Gastroesophageal sphincter (tissue), 4 donors: ENCODE measurements around the gene MAPK8. TPM values are rescaled to one million over a fixed set of nuclear protein-coding genes. Genes with fewer than 3 reads are reported as not detected.

Source experiments
- ATAC-seq: fragments of 150-250 bp; one replicate; pipeline ENCODE4 v1.9.1; 2016; ENCODE audit warnings: mild to moderate bottlenecking, moderate library complexity
- H3K27ac ChIP-seq, 4 donors: fragments of 200-600 bp; sonication (generic) in 3 of 4; 1 replicate in 3 of 4; 2 replicates in 1 of 4; pipeline ENCODE4 v1.5.1; 2016 to 2019
- H3K27me3 ChIP-seq: fragments of 200-600 bp; sonication (generic); one replicate; pipeline ENCODE4 v1.5.1; 2019
- H3K36me3 ChIP-seq, 2 donors: fragments of 200-600 bp; sonication (generic); one replicate each; pipeline ENCODE4 v1.5.1; 2019; ENCODE audit warnings: control low read depth in 1 of 2
- H3K4me1 ChIP-seq, 3 donors: fragments of 200-600 bp; sonication (generic); 1 replicate in 2 of 3; 2 replicates in 1 of 3; pipeline ENCODE4 v1.5.1; 2016 to 2019; ENCODE audit warnings: control low read depth in 2 of 3
- H3K4me3 ChIP-seq, 2 donors: fragments of 200-600 bp; sonication (generic); one replicate each; pipeline ENCODE4 v1.5.1; 2019; ENCODE audit warnings: mild to moderate bottlenecking in 1 of 2, moderate library complexity in 1 of 2
- H3K9me3 ChIP-seq, 3 donors: fragments of 200-600 bp; sonication (generic); one replicate each; pipeline ENCODE4 v1.5.1; 2017 to 2019; ENCODE audit warnings: control low read depth in 2 of 3
- EP300 ChIP-seq: sonication (generic); formaldehyde crosslinking; IDR thresholded peaks from one replicate; pipeline ENCODE4 v1.6.1; 2017; ENCODE audit warnings: antibody characterized with exemption, mild to moderate bottlenecking
- POLR2A ChIP-seq, 2 donors: fragments of 450-650 bp; IDR thresholded peaks; one replicate each; pipeline ENCODE4 v1.6.1; 2017; ENCODE audit warnings: antibody characterized with exemption in 2 of 2, mild to moderate bottlenecking in 2 of 2, moderate library complexity in 1 of 2
- POLR2AphosphoS5 ChIP-seq: sonication (generic); formaldehyde crosslinking; IDR thresholded peaks from one replicate; pipeline ENCODE4 v1.6.1; 2017; ENCODE audit warnings: antibody characterized with exemption
- WGBS, 2 donors: methylation state at CpG; one replicate each; pipeline ENCODE4 v1.1.5; 2018; ENCODE audit warnings: low coverage in 1 of 2; 5-methylcytosine and 5-hydroxymethylcytosine counted together
- total RNA-seq, 4 donors: library from RNA; depleted of rRNA; stranded (reverse); fragments of >200 nt; gene quantifications; one replicate each; pipeline ENCODE4 v1.1.0, GENCODE V29; 2016
- TF ChIP-seq, protein P1 (sequence below), 4 experiments: fragments of 200-600 bp in 2 of 4; fragments of 450-650 bp in 2 of 4; sonication (generic) in 1 of 4; IDR thresholded peaks; one replicate each; pipeline ENCODE4 v1.5.1; 2017 to 2019; ENCODE audit warnings: antibody characterized with exemption in 4 of 4, mild to moderate bottlenecking in 2 of 4, moderate library complexity in 2 of 4

MAPK8 gene
- total RNA-seq, 4 donors from 2014 or later, result 35.6 to 63.7 (median 40.7) TPM

DNA sequence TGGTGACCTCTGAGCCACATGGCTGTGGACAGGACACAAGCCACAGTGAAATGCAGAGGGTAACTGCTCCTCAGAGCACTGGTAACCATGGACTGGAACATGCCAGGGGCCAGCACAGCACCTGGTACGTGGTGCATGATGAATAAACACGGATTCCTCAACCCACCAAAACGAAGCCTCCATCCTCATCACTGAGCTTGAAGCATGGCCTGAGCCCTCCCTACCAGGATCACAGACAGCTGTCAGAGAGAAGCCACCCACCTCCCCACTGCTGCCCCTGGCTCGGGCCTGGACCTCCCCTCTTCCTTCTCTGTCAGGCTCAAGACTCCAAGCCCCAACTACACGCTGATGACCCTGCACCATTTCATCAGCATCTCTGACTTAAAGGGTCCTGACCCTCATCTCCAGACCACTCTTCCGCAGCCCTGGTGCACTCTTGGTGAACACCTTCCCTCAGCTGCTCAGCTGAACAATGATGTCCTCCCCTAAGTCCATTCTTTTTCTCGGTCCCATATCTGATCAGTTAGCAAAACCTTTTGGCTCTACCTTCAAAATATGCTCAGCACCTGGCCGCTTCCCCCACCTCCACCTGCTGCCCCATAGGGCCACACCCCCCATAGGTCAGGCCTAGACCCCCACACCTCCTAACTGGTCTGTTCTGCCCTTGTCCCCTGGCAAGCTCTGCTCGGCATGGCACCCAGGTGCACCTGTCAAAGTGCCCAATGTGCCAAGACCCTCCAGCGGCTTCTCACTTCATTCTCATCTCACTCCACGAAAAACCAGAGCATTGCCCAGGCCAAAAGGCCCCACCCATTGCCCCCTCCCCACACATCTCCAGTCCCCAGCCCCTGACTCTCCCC is 141.1 kb downstream of the MAPK8 start:
- Histone ChIP-seq H3K4me3 (no peak overlapping the region), H3K36me3 (peaks cover 0 to 10% of the 10 kb centered on the region in 2 donors), H3K27ac (no peak overlapping the region), H3K4me1 (no peaks in the 10 kb centered on the region), H3K27me3 (no peaks in the 10 kb centered on the region), H3K9me3 (no peaks in the 10 kb centered on the region)
- TF ChIP-seq, protein P1, sequence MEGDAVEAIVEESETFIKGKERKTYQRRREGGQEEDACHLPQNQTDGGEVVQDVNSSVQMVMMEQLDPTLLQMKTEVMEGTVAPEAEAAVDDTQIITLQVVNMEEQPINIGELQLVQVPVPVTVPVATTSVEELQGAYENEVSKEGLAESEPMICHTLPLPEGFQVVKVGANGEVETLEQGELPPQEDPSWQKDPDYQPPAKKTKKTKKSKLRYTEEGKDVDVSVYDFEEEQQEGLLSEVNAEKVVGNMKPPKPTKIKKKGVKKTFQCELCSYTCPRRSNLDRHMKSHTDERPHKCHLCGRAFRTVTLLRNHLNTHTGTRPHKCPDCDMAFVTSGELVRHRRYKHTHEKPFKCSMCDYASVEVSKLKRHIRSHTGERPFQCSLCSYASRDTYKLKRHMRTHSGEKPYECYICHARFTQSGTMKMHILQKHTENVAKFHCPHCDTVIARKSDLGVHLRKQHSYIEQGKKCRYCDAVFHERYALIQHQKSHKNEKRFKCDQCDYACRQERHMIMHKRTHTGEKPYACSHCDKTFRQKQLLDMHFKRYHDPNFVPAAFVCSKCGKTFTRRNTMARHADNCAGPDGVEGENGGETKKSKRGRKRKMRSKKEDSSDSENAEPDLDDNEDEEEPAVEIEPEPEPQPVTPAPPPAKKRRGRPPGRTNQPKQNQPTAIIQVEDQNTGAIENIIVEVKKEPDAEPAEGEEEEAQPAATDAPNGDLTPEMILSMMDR (IDR thresholded peaks at IDR 0.05), result no peak
- TF ChIP-seq EP300 (no peak), POLR2A (IDR thresholded peaks at IDR 0.05) (no peak), POLR2AphosphoS5 (no peak)
- WGBS, 2 donors, result 89 to 93% methylated on average over 3 to 8 of the region's 11 CpGs
- no peak for ATAC-seq

DNA sequence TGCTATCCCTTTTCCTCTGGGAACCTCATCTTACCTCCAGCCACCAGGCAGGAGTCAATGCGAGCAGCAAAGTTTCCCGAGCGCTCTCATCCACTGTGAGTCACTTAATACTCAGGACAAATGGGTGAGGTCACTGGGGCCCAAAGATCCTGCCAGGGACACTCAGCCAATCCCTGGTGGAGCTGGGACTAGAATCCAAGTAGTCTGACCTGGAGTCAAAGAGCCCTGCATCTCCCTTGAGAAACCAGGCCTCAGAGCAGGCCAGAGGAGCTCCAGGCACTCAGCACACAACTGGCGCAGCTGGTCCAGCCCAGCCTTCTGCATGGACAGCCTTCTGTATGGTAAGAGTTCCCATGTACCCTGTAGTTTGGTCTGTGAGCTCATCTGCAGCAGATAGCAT is 142.3 kb downstream of the MAPK8 start:
- TF ChIP-seq POLR2AphosphoS5 (no peak), EP300 (no peak), POLR2A (IDR thresholded peaks at IDR 0.05) (no peak)
- TF ChIP-seq, protein P1 (IDR thresholded peaks at IDR 0.05), result no peak
- Histone ChIP-seq H3K27ac (no peak overlapping the region), H3K9me3 (no peaks in the 10 kb centered on the region), H3K4me1 (no peaks in the 10 kb centered on the region), H3K36me3 (peaks cover 0 to 10% of the 10 kb centered on the region in 2 donors), H3K4me3 (no peak overlapping the region), H3K27me3 (no peaks in the 10 kb centered on the region)
- 80 to 92% methylated on average over 1 to 2 of the region's 4 CpGs for WGBS, 2 donors
- ATAC-seq, result no peak

- TF ChIP-seq POLR2A (IDR thresholded peaks at IDR 0.05) (no peak), POLR2AphosphoS5 (no peak), EP300 (no peak)
- TF ChIP-seq, protein P1 (IDR thresholded peaks at IDR 0.05), result no peak
- peaks cover 0 to 10% of the 10 kb centered on the region in 2 donors for H3K36me3 ChIP-seq
- no peak for ATAC-seq
- no peaks in the 10 kb centered on the region for H3K27me3 ChIP-seq
- no peak overlapping the region for H3K4me3 ChIP-seq
- 47% methylated on average over 3 of the region's 19 CpGs; no CpG with 5 or more reads in 1 of the 2 donors for WGBS, 2 donors
- no peaks in the 10 kb centered on the region for H3K9me3 ChIP-seq
- H3K4me1 ChIP-seq, result no peaks in the 10 kb centered on the region
- no peak overlapping the region for H3K27ac ChIP-seq
These were observed 143.2 kb downstream of the MAPK8 start for GRCh38 chr10:48449501-48450232.

GRCh38 chr10:48450233-48450740 is 143.8 kb downstream of the MAPK8 start:
- Histone ChIP-seq H3K36me3 (peaks cover 0 to 10% of the 10 kb centered on the region in 2 donors), H3K4me1 (no peaks in the 10 kb centered on the region), H3K9me3 (no peaks in the 10 kb centered on the region), H3K4me3 (no peak overlapping the region), H3K27me3 (no peaks in the 10 kb centered on the region), H3K27ac (no peak overlapping the region)
- TF ChIP-seq POLR2AphosphoS5 (no peak), POLR2A (IDR thresholded peaks at IDR 0.05) (no peak)
- no peak for ATAC-seq
- 40% methylated on average over 1 of the region's 49 CpGs; no CpG with 5 or more reads in 1 of the 2 donors for WGBS, 2 donors

- Histone ChIP-seq H3K4me3 (no peak overlapping the region), H3K27me3 (no peaks in the 10 kb centered on the region), H3K9me3 (no peaks in the 10 kb centered on the region), H3K4me1 (no peaks in the 10 kb centered on the region), H3K36me3 (peaks cover 0 to 10% of the 10 kb centered on the region in 2 donors), H3K27ac (no peak overlapping the region)
- ATAC-seq, result no peak
- 100% methylated on average over 1 of the region's 43 CpGs; no CpG with 5 or more reads in 1 of the 2 donors for WGBS, 2 donors
- TF ChIP-seq EP300 (no peak), POLR2A (IDR thresholded peaks at IDR 0.05) (no peak), POLR2AphosphoS5 (no peak)
- TF ChIP-seq, protein P1 (IDR thresholded peaks at IDR 0.05), result no peak
These were observed 144.4 kb downstream of the MAPK8 start for GRCh38 chr10:48450741-48451466.
